Endometrial microvascular endothelial cells (primary cell): ENCODE data around the gene SDHB. TPM values are rescaled to one million over a fixed set of nuclear protein-coding genes. Genes with fewer than 3 reads are reported as not detected.

ENCODE experiments used
- in situ Hi-C: cut with HindIII; loops from 2 replicates; pipeline ENCODE4 v1.10.0; 2017; ENCODE audit warnings: low sequenced_read_pairs, low pct_unique_long_range_greater_than_20kb; ENCODE audit errors: inconsistent ontology term
- total RNA-seq: library from RNA; depleted of rRNA; stranded (reverse); fragments of >200 nt; gene quantifications from one replicate; pipeline ENCODE4 v1.2.3, GENCODE V29; 2015; ENCODE audit errors: inconsistent ontology term

The SDHB gene
- total RNA-seq, 1 donor from 2014 or later, result 172 TPM

GRCh38 chr1:16998589-16998988, 55.2 kb downstream of the SDHB start:
- in situ Hi-C loops, result no loop called here

DNA sequence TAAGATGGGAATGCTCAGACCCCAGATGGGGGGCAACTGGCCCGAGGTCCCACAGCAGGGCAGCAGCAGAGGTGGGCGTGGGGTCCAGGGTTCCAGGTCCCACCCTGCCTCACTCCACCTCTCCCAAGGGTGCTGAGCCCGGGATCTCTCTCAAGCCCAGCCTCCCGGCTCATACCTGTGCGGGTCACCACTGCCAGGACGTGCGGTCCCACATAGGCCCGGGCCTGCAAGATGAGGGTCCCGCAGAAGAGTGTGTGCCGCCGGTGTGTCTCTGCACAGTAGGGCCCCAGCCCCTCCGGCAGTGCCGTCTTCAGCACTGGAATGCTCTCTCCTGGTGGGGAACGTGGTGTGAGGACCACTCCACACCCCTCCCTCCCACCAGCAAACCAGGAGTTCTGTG, 57.0 kb downstream of the SDHB start:
- in situ Hi-C loops, result no loop called here

DNA sequence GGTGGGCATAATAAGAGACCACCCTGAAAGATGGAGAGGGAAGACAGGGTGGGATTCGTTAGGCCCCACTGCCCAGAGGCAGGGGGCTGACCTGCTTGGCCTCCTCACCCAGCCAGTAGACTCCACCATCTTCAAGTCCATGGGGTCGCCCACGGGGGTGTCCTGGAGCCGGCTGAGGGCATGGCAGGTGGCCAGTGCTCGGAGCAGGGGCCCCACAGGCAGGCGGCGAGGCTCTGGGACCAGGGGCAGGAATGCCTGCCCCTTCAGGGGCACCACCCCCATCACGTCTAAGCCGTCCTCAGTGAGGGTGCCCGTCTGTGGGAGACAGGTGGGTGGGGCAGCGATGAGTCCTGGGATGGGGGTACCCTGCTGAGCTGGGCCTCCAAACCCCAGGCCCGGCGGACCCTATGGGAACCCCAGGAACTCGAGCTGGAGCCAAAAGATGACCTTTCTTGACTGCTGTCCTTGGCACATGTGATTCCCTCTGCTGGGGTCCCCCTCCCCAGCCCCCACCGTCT, 60.3 kb downstream of the SDHB start:
- in situ Hi-C loops, result no loop called here

DNA sequence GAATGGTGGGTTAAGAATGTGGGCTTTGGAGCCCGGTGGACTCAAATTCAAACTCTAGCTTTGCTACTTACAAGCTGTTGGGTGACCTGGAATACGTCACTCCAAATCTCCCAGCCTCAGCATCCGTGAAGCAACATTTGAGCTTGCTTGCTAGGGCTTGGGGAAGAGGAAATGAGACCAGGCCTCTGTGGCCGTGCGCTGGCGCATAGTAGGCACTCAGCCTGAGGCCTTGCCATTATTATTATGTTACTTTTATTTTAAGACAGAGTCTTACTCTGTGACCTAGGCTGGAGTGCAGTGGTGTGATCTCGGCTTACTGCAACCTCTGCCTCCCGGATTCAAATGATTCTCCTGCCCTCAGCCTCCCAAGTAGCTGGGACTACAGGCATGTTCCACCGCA, 61.2 kb downstream of the SDHB start:
- in situ Hi-C loops, result no loop called here

- in situ Hi-C loops, result no loop called here
Measured at GRCh38 chr1:16992102-16992501, 61.7 kb downstream of the SDHB start.

- in situ Hi-C loops, result no loop called here
Measured at GRCh38 chr1:16991571-16991970, 62.3 kb downstream of the SDHB start.

DNA sequence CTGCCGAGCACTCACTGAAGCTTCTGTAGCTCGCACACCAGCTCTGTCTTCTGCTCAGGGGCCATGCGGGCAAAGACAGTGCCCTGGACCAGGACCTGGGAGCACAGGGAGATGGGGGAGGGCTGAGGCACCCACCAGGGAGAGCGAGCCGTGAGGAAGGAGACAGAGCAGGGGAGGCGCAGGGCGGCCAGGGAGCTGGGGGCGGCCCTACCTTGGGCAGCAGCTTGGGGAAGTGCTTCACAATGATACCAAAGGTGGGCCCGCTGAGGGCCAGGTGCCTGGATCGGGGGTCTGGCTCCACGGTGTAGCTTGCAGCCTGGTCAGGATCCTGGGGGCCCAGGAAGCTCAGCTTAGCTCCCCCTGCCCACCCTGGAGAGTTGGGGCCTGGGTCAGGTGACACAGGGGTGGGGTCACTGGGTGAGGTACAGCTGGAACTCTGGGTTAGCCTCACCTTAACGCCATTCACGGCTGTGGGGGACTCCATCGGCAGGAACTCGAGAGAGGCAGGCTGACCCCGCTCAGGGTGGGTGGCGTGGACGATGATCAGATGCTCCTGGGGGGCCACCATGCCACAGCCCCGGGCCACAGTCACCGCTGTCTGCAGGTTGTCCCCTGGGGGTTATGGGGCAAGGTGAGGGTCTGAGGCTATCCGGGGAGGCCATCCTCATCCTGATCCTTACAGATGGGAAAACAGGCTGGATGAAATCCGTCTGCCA, 64.0 kb downstream of the SDHB start:
- in situ Hi-C loops, result no loop called here

GRCh38 chr1:16988210-16988609, 65.6 kb downstream of the SDHB start:
- in situ Hi-C loops, result no loop called here

DNA sequence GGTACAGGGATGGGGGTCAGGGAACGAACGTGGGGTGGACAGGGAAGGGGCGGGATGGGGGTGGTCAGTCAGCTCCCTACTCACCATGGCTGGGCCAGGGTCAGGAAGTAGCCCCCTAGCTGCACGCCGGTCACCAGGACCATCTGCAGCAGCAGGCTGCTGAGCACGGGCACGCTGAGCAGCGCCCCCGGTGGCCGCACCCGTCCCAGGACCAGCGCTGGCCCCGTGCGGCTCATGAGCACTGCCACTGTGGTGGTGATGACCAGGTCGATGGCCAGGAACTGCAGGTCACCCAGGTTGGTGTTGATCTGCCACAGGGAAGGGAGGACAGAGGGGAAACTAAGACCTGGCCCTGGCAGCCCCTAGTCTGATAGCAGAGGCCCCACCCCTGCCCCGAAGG, 66.9 kb downstream of the SDHB start:
- in situ Hi-C loops, result no loop called here

DNA sequence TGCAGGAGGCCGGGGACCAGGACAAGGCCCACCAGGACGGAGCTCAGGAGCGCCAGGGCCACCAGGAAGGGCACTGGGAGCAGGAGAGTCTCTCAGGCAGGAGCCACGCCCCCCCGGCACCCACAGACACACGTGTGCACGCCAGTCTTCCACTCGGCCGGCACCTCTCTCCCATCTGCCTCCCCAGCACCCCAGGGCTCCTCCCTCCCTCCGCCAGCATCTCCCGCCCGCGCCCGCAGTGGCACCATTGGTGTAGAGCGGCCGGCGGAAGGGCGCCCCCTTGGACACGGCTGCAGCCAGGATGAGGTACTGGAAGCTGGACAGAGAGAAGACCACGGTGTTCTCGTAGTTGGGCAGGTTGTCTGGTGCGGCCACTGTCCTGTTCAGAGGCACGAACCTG, 67.3 kb downstream of the SDHB start:
- in situ Hi-C loops, result no loop called here

DNA sequence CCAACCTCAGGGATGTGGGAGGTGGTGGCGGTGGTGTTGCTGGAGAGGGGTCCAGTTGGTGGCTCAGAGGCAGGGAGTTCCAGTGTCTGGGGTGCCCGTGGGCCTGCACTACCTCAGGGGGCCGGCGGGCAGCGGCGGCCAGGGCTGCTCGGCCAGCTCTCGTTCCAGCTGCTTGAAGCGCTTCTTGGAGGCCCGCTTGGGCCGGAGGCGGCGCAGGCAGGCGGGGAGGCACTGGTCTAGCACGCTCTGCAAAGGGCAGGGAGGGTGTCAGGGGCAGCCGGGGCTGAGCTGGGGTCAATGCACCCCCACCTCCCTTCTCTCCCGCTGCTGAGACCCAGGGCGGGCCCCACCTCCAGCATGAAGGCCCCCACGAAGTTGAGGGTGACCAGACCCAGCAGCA, 67.7 kb downstream of the SDHB start:
- in situ Hi-C loops, result no loop called here

DNA sequence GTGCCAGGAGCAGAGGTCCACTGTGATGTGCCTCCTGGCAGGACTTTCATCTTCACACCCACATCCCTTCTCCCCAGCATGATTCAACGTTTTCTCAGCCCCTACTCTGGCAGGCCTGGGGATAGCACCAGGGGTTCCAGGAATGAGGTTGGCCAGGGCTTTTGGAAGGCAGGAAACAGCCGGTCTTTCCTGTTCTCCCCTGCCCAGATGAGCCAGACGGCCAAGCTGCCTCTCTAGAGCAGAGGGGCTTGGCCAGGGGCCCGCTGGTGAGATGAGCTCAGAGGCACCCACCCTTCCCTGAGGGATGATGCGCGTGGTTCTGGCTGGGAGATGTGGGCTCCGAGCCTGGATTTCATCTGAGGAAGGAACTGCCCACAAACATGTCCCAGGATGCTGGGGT, 69.1 kb downstream of the SDHB start:
- in situ Hi-C loops, result no loop called here

DNA sequence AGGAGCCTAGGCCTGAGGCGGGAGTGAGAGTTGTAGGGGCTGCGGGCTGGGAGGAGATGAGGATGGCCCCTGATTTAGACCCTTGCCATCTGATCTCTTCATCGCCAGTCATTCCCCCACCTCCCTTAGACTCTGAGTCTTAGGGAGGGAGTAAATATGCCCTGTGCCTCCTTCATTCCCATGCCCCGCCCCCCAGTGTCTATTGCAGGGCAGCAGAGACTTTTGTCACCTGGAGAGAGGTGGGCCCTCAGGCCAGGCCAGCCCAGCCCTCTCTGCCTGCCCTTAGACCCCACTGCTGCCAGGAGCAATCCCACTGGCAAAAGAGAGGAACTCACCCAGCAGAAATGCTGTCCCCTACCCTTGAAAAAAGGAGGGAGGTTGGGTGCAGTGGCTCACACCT, 70.2 kb downstream of the SDHB start:
- in situ Hi-C loops, result no loop called here

DNA sequence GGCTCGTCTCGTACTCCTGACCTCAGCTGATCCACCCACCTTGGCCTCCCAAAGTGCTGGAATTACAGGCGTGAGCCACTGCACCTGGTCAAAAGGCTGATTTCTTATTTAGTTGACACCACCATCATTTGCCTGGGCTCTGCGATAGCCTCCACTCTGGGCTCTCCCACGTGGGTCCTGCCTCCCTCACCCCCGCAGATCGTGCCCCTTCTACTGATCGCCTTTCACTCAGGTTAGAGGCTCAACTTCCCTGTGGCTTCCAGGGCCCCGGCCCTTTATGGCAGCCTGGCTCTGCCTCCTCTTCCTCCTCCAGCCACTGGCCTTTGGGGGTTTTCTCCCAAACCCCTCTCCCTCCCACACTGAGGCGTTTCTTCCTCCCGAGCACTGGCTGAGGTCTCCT, 70.9 kb downstream of the SDHB start:
- in situ Hi-C loops, result no loop called here

DNA sequence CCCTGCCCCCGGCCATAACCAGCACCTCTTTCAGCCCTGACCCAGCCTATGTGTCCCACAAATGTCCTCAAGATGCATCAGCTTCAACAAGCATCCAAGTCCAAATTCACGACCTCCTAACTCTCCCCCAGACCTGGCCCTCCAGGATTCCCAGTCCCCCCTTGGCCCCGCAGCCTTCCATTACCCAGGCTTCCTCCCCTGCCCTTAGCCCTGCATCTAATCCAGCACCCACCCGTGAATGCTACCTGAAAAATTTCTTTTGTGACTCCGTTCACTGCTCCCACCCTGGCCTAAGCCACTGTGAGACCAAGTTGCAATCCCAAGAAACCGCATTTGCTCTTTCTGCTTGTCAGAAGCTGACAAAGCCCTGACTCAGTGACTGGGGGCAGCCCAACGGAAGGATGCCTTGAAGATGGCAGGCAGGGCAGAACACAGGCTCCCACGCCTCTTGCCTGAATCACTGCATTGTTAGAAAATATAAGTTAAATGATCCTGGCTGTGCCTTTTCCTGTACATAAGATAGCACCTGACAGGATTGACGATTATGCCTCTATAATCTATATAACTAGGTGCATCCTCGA, 72.5 kb downstream of the SDHB start:
- in situ Hi-C loops, result no loop called here

GRCh38 chr1:16980473-16981268, 73.2 kb downstream of the SDHB start, which contains the start of gene MFAP2:
TSS of gene MFAP2 (minus strand) at chr1:16980620. CDS start at chr1:16978273, 2,347 bp downstream.
- in situ Hi-C loops, result no loop called here

- in situ Hi-C loops, result no loop called here
Measured at GRCh38 chr1:16979475-16980327, 74.1 kb downstream of the SDHB start.

- in situ Hi-C loops, result no loop called here
Measured at GRCh38 chr1:16978567-16979474, 75.0 kb downstream of the SDHB start.
